Measurements from ENCODE around the gene MAB21L4.

MAB21L4 gene

GRCh38 chr2:240889601-240890560 lies 6.1 kb downstream of the MAB21L4 start:
- H3K36me3 ChIP-seq (ENCODE audit: insufficient read depth, insufficient read length, low read length), result no peaks in the 10 kb centered on the region
- no peak overlapping the region for H3K9ac ChIP-seq (ENCODE audit: insufficient read length, low read depth)
- TF ChIP-seq ZNF274 (IDR thresholded peaks at IDR 0.05; ENCODE audit: low read depth, low read length), result no peak
- no peak for TF ChIP-seq YY1 (IDR thresholded peaks at IDR 0.05; ENCODE audit: insufficient read depth, insufficient read length)
- TF ChIP-seq SUZ12 (IDR thresholded peaks at IDR 0.05; ENCODE audit: extremely low read depth, insufficient read depth, insufficient read length), result no peak
- peaks cover 26% of the 10 kb centered on the region for H3K4me1 ChIP-seq (ENCODE audit: insufficient read depth, insufficient read length)
- H3K27me3 ChIP-seq (ENCODE audit: insufficient read depth, insufficient read length), result no peaks in the 10 kb centered on the region
- no peak overlapping the region for H3K4me3 ChIP-seq (ENCODE audit: insufficient read length, low read depth)
- DNase-seq (ENCODE audit: low read depth, low spot score), result no peak
- H3K9me3 ChIP-seq (ENCODE audit: insufficient read depth, low read length), result no peaks in the 10 kb centered on the region

DNA sequence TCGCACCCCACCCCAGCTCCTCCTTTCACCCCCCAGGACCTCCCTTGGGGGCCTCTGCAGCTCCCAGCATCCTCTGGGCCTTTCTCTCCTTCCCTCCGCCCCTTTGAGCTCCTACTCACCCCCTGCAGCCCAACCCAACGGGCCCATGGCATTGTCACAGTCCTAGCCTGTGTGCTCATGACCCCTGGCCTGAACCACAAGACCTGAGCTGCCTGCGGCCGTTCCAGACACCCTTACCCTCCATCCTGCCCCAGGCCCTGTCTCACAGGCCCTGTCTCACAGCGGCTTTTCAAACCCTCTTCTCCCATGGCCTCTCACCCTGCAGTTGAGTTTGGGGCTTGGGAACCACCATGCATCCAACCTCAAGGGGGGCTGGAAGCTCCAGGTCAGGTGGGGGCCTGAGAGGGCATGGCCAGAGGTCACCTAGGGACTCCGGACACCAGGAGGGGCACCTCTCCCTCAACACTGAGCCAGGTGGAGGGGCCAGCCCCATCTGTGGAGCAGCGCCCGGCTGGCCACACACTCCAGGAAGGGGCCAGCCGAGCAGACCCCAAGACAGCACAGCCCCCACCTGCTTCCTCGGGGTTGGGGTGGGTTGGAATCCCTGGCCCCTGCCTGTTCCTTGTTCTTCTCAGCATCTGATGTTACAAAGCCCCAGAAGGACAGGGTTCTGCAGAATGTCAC lies 6.9 kb downstream of the MAB21L4 start:
- TF ChIP-seq ZNF274 (IDR thresholded peaks at IDR 0.05; ENCODE audit: low read depth, low read length) (no peak), SUZ12 (IDR thresholded peaks at IDR 0.05; ENCODE audit: extremely low read depth, insufficient read depth, insufficient read length) (no peak), YY1 (IDR thresholded peaks at IDR 0.05; ENCODE audit: insufficient read depth, insufficient read length) (no peak)
- Histone ChIP-seq H3K9ac (ENCODE audit: insufficient read length, low read depth) (no peak overlapping the region), H3K4me1 (ENCODE audit: insufficient read depth, insufficient read length) (peaks cover 23% of the 10 kb centered on the region), H3K4me3 (ENCODE audit: insufficient read length, low read depth) (no peak overlapping the region), H3K27me3 (ENCODE audit: insufficient read depth, insufficient read length) (no peaks in the 10 kb centered on the region), H3K9me3 (ENCODE audit: insufficient read depth, low read length) (no peaks in the 10 kb centered on the region), H3K36me3 (ENCODE audit: insufficient read depth, insufficient read length, low read length) (no peaks in the 10 kb centered on the region)
- no peak for DNase-seq (ENCODE audit: low read depth, low spot score)

GRCh38 chr2:240888130-240888889 lies 7.6 kb downstream of the MAB21L4 start:
- Histone ChIP-seq H3K36me3 (ENCODE audit: insufficient read depth, insufficient read length, low read length) (no peaks in the 10 kb centered on the region), H3K4me1 (ENCODE audit: insufficient read depth, insufficient read length) (peaks cover 16% of the 10 kb centered on the region), H3K9me3 (ENCODE audit: insufficient read depth, low read length) (no peaks in the 10 kb centered on the region), H3K9ac (ENCODE audit: insufficient read length, low read depth) (no peak overlapping the region), H3K4me3 (ENCODE audit: insufficient read length, low read depth) (no peak overlapping the region), H3K27me3 (ENCODE audit: insufficient read depth, insufficient read length) (no peaks in the 10 kb centered on the region)
- TF ChIP-seq SUZ12 (IDR thresholded peaks at IDR 0.05; ENCODE audit: extremely low read depth, insufficient read depth, insufficient read length) (no peak), ZNF274 (IDR thresholded peaks at IDR 0.05; ENCODE audit: low read depth, low read length) (no peak), YY1 (IDR thresholded peaks at IDR 0.05; ENCODE audit: insufficient read depth, insufficient read length) (no peak)
- no peak for DNase-seq (ENCODE audit: low read depth, low spot score)

- no peak for DNase-seq (ENCODE audit: low read depth, low spot score)
- no peaks in the 10 kb centered on the region for H3K36me3 ChIP-seq (ENCODE audit: insufficient read depth, insufficient read length, low read length)
- H3K27me3 ChIP-seq (ENCODE audit: insufficient read depth, insufficient read length), result no peaks in the 10 kb centered on the region
- H3K4me3 ChIP-seq (ENCODE audit: insufficient read length, low read depth), result no peak overlapping the region
- H3K9me3 ChIP-seq (ENCODE audit: insufficient read depth, low read length), result no peaks in the 10 kb centered on the region
- peaks cover 15% of the 10 kb centered on the region for H3K4me1 ChIP-seq (ENCODE audit: insufficient read depth, insufficient read length)
- TF ChIP-seq YY1 (IDR thresholded peaks at IDR 0.05; ENCODE audit: insufficient read depth, insufficient read length) (no peak), ZNF274 (IDR thresholded peaks at IDR 0.05; ENCODE audit: low read depth, low read length) (no peak), SUZ12 (IDR thresholded peaks at IDR 0.05; ENCODE audit: extremely low read depth, insufficient read depth, insufficient read length) (no peak)
- H3K9ac ChIP-seq (ENCODE audit: insufficient read length, low read depth), result peak overlapping the region; percentile 28
These were observed 8.3 kb downstream of the MAB21L4 start for GRCh38 chr2:240887631-240888030.

DNA sequence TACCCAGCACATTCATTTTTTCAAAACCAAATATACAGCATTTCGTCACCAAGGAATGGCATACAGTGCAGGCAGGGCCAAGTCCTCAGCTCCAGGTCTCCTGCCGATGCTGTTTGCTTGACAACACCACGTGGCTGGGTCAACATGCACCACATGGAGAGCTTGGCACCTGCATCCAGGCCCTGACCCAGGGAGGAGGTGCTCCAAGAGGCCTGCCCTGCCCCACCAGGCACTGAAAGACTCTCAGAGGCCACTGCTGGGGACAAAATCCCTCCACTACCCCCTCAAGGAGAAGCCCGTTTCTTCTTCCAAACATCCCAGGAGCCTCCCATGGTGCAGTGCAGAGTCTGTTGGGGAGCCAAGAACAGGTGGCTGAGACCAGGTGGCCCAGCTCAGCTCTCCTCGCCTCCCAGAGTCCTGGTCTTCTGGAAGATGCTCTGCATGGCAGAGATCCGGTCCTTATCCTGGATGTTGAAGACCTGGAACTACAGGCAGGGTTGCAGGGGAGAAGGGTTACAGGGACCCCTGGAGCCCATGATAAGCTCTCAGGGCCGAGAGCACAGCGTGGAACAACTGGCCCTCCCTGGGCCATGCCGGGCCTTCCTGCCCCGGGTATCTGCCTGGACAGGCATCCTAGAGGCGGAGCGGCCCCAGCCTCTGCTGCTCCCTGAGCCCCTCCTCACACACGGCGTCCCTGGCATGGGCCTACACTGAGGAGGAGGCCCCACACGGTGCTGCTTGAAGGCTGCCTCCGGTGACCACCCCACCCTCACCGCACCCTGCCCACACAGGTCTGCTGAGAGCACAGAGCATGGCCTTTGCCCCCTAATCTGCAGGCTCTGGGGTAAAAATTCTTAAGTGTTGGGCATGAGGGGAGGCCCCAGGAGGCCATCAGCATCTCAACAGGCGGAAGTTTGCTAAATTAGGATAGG lies 9.0 kb downstream of the MAB21L4 start:
- Histone ChIP-seq H3K4me1 (ENCODE audit: insufficient read depth, insufficient read length) (peaks cover 13% of the 10 kb centered on the region), H3K36me3 (ENCODE audit: insufficient read depth, insufficient read length, low read length) (no peaks in the 10 kb centered on the region), H3K9me3 (ENCODE audit: insufficient read depth, low read length) (no peaks in the 10 kb centered on the region), H3K4me3 (ENCODE audit: insufficient read length, low read depth) (no peak overlapping the region), H3K27me3 (ENCODE audit: insufficient read depth, insufficient read length) (no peaks in the 10 kb centered on the region), H3K9ac (ENCODE audit: insufficient read length, low read depth) (no peak overlapping the region)
- no peak for DNase-seq (ENCODE audit: low read depth, low spot score)
- TF ChIP-seq ZNF274 (IDR thresholded peaks at IDR 0.05; ENCODE audit: low read depth, low read length), result no peak
- no peak for TF ChIP-seq SUZ12 (IDR thresholded peaks at IDR 0.05; ENCODE audit: extremely low read depth, insufficient read depth, insufficient read length)
- no peak for TF ChIP-seq YY1 (IDR thresholded peaks at IDR 0.05; ENCODE audit: insufficient read depth, insufficient read length)

- Histone ChIP-seq H3K9ac (ENCODE audit: insufficient read length, low read depth) (no peak overlapping the region), H3K4me1 (ENCODE audit: insufficient read depth, insufficient read length) (peaks cover 11% of the 10 kb centered on the region), H3K4me3 (ENCODE audit: insufficient read length, low read depth) (no peak overlapping the region), H3K9me3 (ENCODE audit: insufficient read depth, low read length) (no peaks in the 10 kb centered on the region), H3K36me3 (ENCODE audit: insufficient read depth, insufficient read length, low read length) (no peaks in the 10 kb centered on the region), H3K27me3 (ENCODE audit: insufficient read depth, insufficient read length) (no peaks in the 10 kb centered on the region)
- TF ChIP-seq YY1 (IDR thresholded peaks at IDR 0.05; ENCODE audit: insufficient read depth, insufficient read length) (no peak), ZNF274 (IDR thresholded peaks at IDR 0.05; ENCODE audit: low read depth, low read length) (no peak), SUZ12 (IDR thresholded peaks at IDR 0.05; ENCODE audit: extremely low read depth, insufficient read depth, insufficient read length) (no peak)
- DNase-seq (ENCODE audit: low read depth, low spot score), result no peak
These were observed 9.9 kb downstream of the MAB21L4 start for GRCh38 chr2:240886023-240886565.
